BJ (cell line): ENCODE results near the gene LAMA2. TPM values are rescaled to one million over a fixed set of nuclear protein-coding genes. Genes with fewer than 3 reads are reported as not detected.

Source experiments
- CTCF ChIA-PET: fragments of 350-600 bp; formaldehyde crosslinking; extraction: SDS; loops from one replicate; lab custom pipeline; 2021; ENCODE audit warnings: antibody characterized with exemption, inconsistent platforms; lab: Yijun Ruan, JAX
- POLR2A ChIA-PET: fragments of 300-600 bp; sonication (Branson Sonifier 250); formaldehyde crosslinking; extraction: SDS; loops from one replicate; lab custom pipeline; 2021; ENCODE audit warnings: antibody characterized with exemption; lab: Charles Lee
- DNase-seq: peaks from one replicate; pipeline ENCODE4 v3.0.0-alpha.2; 2011; ENCODE audit warnings: low read depth
- H3K27me3 ChIP-seq: 2 replicates; pipeline ENCODE4 v1.6.0; 2011; ENCODE audit warnings: low read length; ENCODE audit not compliant: control insufficient read depth, insufficient read depth
- H3K36me3 ChIP-seq: 2 replicates; pipeline ENCODE4 v1.5.1; 2011; ENCODE audit warnings: low read length; ENCODE audit not compliant: control insufficient read depth, insufficient read depth
- H3K4me3 ChIP-seq: 2 replicates; pipeline ENCODE4 v1.5.1; 2011; ENCODE audit warnings: low read depth, mild to moderate bottlenecking, control low read depth, low read length
- polyA minus RNA-seq: library from RNA; depleted of rRNA, polyadenylated mRNA; stranded (reverse); fragments of >200 nt; gene quantifications from 2 replicates; pipeline ENCODE4 v1.2.3, GENCODE V29; 2011; rRNA and poly(A)+ RNA removed
- polyA plus RNA-seq: library from polyadenylated mRNA; depleted of rRNA; stranded (reverse); fragments of >200 nt; gene quantifications from 2 replicates; pipeline ENCODE4 v1.2.3, GENCODE V29; 2011; rRNA removed
- TF ChIP-seq, protein P1 (sequence below): IDR thresholded peaks from 2 replicates; pipeline ENCODE4 v1.5.1; 2011; ENCODE audit warnings: low read depth, mild to moderate bottlenecking, control low read depth, inconsistent platforms, low read length, moderate library complexity; ENCODE audit not compliant: insufficient read depth

Gene LAMA2
- polyA plus RNA-seq (45.3 and 50.0 TPM in 2 replicates), polyA minus RNA-seq (23.2 and 24.9 TPM in 2 replicates)

GRCh38 chr6:128882991-128883611 is at the start of gene LAMA2:
LAMA2 (plus strand) TSS chr6:128883138; CDS start chr6:128883246, 108 bp downstream.
- peak; percentile 43 for DNase-seq
- POLR2A ChIA-PET, result no interaction called here
- TF ChIP-seq, protein P1, sequence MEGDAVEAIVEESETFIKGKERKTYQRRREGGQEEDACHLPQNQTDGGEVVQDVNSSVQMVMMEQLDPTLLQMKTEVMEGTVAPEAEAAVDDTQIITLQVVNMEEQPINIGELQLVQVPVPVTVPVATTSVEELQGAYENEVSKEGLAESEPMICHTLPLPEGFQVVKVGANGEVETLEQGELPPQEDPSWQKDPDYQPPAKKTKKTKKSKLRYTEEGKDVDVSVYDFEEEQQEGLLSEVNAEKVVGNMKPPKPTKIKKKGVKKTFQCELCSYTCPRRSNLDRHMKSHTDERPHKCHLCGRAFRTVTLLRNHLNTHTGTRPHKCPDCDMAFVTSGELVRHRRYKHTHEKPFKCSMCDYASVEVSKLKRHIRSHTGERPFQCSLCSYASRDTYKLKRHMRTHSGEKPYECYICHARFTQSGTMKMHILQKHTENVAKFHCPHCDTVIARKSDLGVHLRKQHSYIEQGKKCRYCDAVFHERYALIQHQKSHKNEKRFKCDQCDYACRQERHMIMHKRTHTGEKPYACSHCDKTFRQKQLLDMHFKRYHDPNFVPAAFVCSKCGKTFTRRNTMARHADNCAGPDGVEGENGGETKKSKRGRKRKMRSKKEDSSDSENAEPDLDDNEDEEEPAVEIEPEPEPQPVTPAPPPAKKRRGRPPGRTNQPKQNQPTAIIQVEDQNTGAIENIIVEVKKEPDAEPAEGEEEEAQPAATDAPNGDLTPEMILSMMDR, result peak; percentile 47
- Histone ChIP-seq H3K27me3 (no peaks in the 10 kb centered on the region), H3K4me3 (peak within 1 kb of the TSS; percentile 68), H3K36me3 (no peaks in the 10 kb centered on the region)
- CTCF ChIA-PET, result no interaction called here

- Histone ChIP-seq H3K36me3 (no peaks in the 10 kb centered on the region), H3K4me3 (no peak overlapping the region), H3K27me3 (no peaks in the 10 kb centered on the region)
- TF ChIP-seq, protein P1, result no peak
- DNase-seq, result no peak
- ChIA-PET POLR2A (no interaction called here), CTCF (interaction anchor here (0.5 to 0.7 kb wide), 2 partner anchors 32 to 546 kb away, joined by 3 read pairs; no protein-coding TSS in a partner anchor)
These were observed 46.2 kb upstream of the LAMA2 start for GRCh38 chr6:128836761-128837160.

GRCh38 chr6:128841518-128841917 is 41.4 kb upstream of the LAMA2 start:
- Histone ChIP-seq H3K4me3 (no peak overlapping the region), H3K27me3 (no peaks in the 10 kb centered on the region), H3K36me3 (no peaks in the 10 kb centered on the region)
- TF ChIP-seq, protein P1, result no peak
- DNase-seq, result no peak
- ChIA-PET POLR2A (no interaction called here), CTCF (no interaction called here)

- ChIA-PET CTCF (no interaction called here), POLR2A (no interaction called here)
- Histone ChIP-seq H3K4me3 (no peak overlapping the region), H3K27me3 (no peaks in the 10 kb centered on the region), H3K36me3 (no peaks in the 10 kb centered on the region)
- no peak for DNase-seq
- TF ChIP-seq, protein P1, result no peak
These were observed 38.3 kb upstream of the LAMA2 start for GRCh38 chr6:128844598-128844997.

GRCh38 chr6:128847431-128848210 is 35.3 kb upstream of the LAMA2 start:
- H3K4me3 ChIP-seq, result no peak overlapping the region
- TF ChIP-seq, protein P1, result no peak
- no peaks in the 10 kb centered on the region for H3K27me3 ChIP-seq
- POLR2A ChIA-PET, result no interaction called here
- CTCF ChIA-PET, result interaction anchor here (1.1 kb wide), 1 partner anchor 22 kb away, joined by 3 read pairs; no protein-coding TSS in a partner anchor
- DNase-seq, result no peak
- H3K36me3 ChIP-seq, result no peaks in the 10 kb centered on the region
